OCI-LY3 (cell line): Measurements from ENCODE around the gene CASP7.
"Not testable (repeated sequence)": the region's sequence is repeated elsewhere in the genome, so short reads cannot be mapped to it uniquely, and the experiment has no call there.

ENCODE experiments used
- H2AFZ ChIP-seq: fragments of 200-600, 300-600 bp; shearing (Covaris generic); 2 replicates; pipeline ENCODE4 v1.6.0; 2014; ENCODE audit warnings: antibody characterized with exemption, low read depth, low read length
- H3K27ac ChIP-seq: fragments of 200-600, 300-600 bp; sonication (generic); 2 replicates; pipeline ENCODE4 v1.5.1; 2014; ENCODE audit warnings: mild to moderate bottlenecking, low read length, moderate library complexity, mixed read lengths
- H3K27me3 ChIP-seq: fragments of 200-600, 300-600 bp; sonication (generic); 2 replicates; pipeline ENCODE4 v1.6.1; 2014; ENCODE audit warnings: low read depth, low read length, mixed read lengths
- H3K36me3 ChIP-seq: fragments of 200-600, 300-600 bp; sonication (generic); replicated peaks from 2 replicates; pipeline ENCODE3; 2014; ENCODE audit warnings: low read depth, low read length, mixed read lengths
- H3K4me1 ChIP-seq: fragments of 300-600, 200-600 bp; sonication (generic); 2 replicates; pipeline ENCODE4 v1.6.1; 2014; ENCODE audit warnings: low read length, mixed read lengths
- H3K4me2 ChIP-seq: fragments of 200-600, 300-600 bp; sonication (generic); 2 replicates; pipeline ENCODE4 v1.6.1; 2014; ENCODE audit warnings: low read length, mixed read lengths
- H3K4me3 ChIP-seq: fragments of 300-600, 200-600 bp; sonication (generic); 2 replicates; pipeline ENCODE4 v1.5.1; 2014; ENCODE audit warnings: antibody characterized with exemption, mild to moderate bottlenecking, low read length, moderate library complexity
- H3K79me2 ChIP-seq: fragments of 300-600, 200-600 bp; shearing (Covaris generic); 2 replicates; pipeline ENCODE4 v1.6.1; 2014; ENCODE audit warnings: mild to moderate bottlenecking, low read length, mixed read lengths
- H3K9ac ChIP-seq: fragments of 300-600, 200-600 bp; shearing (Covaris generic); 2 replicates; pipeline ENCODE4 v1.6.0; 2014; ENCODE audit warnings: mild to moderate bottlenecking, low read length, moderate library complexity
- H3K9me3 ChIP-seq: fragments of 200-600, 300-600 bp; shearing (Covaris generic); 2 replicates; pipeline ENCODE4 v1.6.1; 2014; ENCODE audit warnings: low read length, mixed read lengths; ENCODE audit not compliant: insufficient read depth
- H4K20me1 ChIP-seq: fragments of 200-600, 300-600 bp; sonication (generic); 2 replicates; pipeline ENCODE4 v1.6.1; 2016; ENCODE audit warnings: low read length, mixed read lengths; ENCODE audit not compliant: insufficient read depth
- CTCF ChIP-seq: fragments of 200-600, 300-600 bp; sonication (generic); IDR thresholded peaks from 2 replicates; pipeline ENCODE4 v1.5.1; 2014; ENCODE audit warnings: antibody characterized with exemption, low read length, low read depth
- EZH2phosphoT487 ChIP-seq: fragments of 200-600 bp; shearing (Covaris generic); IDR thresholded peaks from 2 replicates; pipeline ENCODE4 v1.6.1; 2018; ENCODE audit warnings: antibody characterized with exemption, mixed run types, low read depth

CASP7 gene

GRCh38 chr10:113767222-113767621, 87.5 kb downstream of the CASP7 start:
- TF ChIP-seq EZH2phosphoT487, result no peak
- no peak for TF ChIP-seq CTCF
- no peak overlapping the region for H3K4me2 ChIP-seq
- H3K27me3 ChIP-seq, result peaks cover 16% of the 10 kb centered on the region
- no peak overlapping the region for H3K9ac ChIP-seq
- no peak overlapping the region for H2AFZ ChIP-seq
- no peaks in the 10 kb centered on the region for H3K36me3 ChIP-seq
- H3K4me1 ChIP-seq, result 0 out of 2 replicates have a peak, but pooled peaks cover 7% of the 10 kb centered on the region
- no peaks in the 10 kb centered on the region for H4K20me1 ChIP-seq
- no peak overlapping the region for H3K4me3 ChIP-seq
- H3K27ac ChIP-seq, result no peak overlapping the region
- H3K9me3 ChIP-seq, result no peaks in the 10 kb centered on the region
- H3K79me2 ChIP-seq, result no peaks in the 10 kb centered on the region

- Histone ChIP-seq H3K27ac (no peak overlapping the region), H3K4me2 (no peak overlapping the region), H3K9ac (no peak overlapping the region), H3K4me1 (0 out of 2 replicates have a peak, but pooled peaks cover 7% of the 10 kb centered on the region), H3K9me3 (no peaks in the 10 kb centered on the region), H4K20me1 (no peaks in the 10 kb centered on the region), H3K36me3 (no peaks in the 10 kb centered on the region), H3K4me3 (no peak overlapping the region), H2AFZ (no peak overlapping the region), H3K27me3 (peaks cover 19% of the 10 kb centered on the region), H3K79me2 (no peaks in the 10 kb centered on the region)
- TF ChIP-seq CTCF, result no peak
- TF ChIP-seq EZH2phosphoT487, result no peak
Observed at GRCh38 chr10:113770346-113770745, 90.6 kb downstream of the CASP7 start.

- H4K20me1 ChIP-seq, H3K4me1 ChIP-seq, H3K4me2 ChIP-seq, H3K9ac ChIP-seq, H3K4me3 ChIP-seq, H2AFZ ChIP-seq, H3K27ac ChIP-seq, H3K9me3 ChIP-seq, H3K36me3 ChIP-seq, H3K79me2 ChIP-seq: not testable (repeated sequence)
- peaks cover 16% of the 10 kb centered on the region for H3K27me3 ChIP-seq
Observed at GRCh38 chr10:113771131-113771530, 91.4 kb downstream of the CASP7 start.

GRCh38 chr10:113775686-113776294, 96.1 kb downstream of the CASP7 start:
- TF ChIP-seq CTCF, result no peak
- no peak for TF ChIP-seq EZH2phosphoT487
- Histone ChIP-seq H2AFZ (no peak overlapping the region), H3K36me3 (no peaks in the 10 kb centered on the region), H3K4me2 (no peak overlapping the region), H3K79me2 (no peaks in the 10 kb centered on the region), H3K9ac (no peak overlapping the region), H3K4me1 (no peaks in the 10 kb centered on the region), H4K20me1 (no peaks in the 10 kb centered on the region), H3K27ac (no peak overlapping the region), H3K9me3 (no peaks in the 10 kb centered on the region), H3K27me3 (peaks cover 5% of the 10 kb centered on the region; the same call in 1 of the 2 replicates), H3K4me3 (no peak overlapping the region)
